Smooth muscle cell (in vitro differentiated cells): Measurements from ENCODE around the gene TIAM2. TPM values are rescaled to one million over a fixed set of nuclear protein-coding genes. Genes with fewer than 3 reads are reported as not detected.

Source experiments
- DNase-seq: peaks from one replicate; lab custom pipeline; 2025; ENCODE audit not compliant: unreplicated experiment; lab: John Stamatoyannopoulos, UW
- H2AFZ ChIP-seq: fragments of 200-600 bp; sonication (generic); 2 replicates; pipeline ENCODE4 v1.6.0; 2016; ENCODE audit warnings: antibody characterized with exemption, low read depth, mild to moderate bottlenecking
- H3F3A ChIP-seq: fragments of 200-600 bp; sonication (generic); 2 replicates; pipeline ENCODE4 v1.6.0; 2017; ENCODE audit warnings: antibody characterized with exemption, low read depth
- H3K27ac ChIP-seq: fragments of 200-600 bp; sonication (generic); 2 replicates; pipeline ENCODE4 v1.5.1; 2016; ENCODE audit warnings: low read depth, mild to moderate bottlenecking
- H3K27me3 ChIP-seq: fragments of 200-600 bp; sonication (generic); 2 replicates; pipeline ENCODE4 v1.6.1; 2016; ENCODE audit warnings: low read depth, mild to moderate bottlenecking
- H3K36me3 ChIP-seq: fragments of 200-600 bp; sonication (generic); 2 replicates; pipeline ENCODE4 v1.5.1; 2016; ENCODE audit warnings: low read depth
- H3K4me1 ChIP-seq: fragments of 200-600 bp; sonication (generic); 2 replicates; pipeline ENCODE4 v1.5.1; 2016; ENCODE audit warnings: low read depth
- H3K4me2 ChIP-seq: fragments of 200-600 bp; sonication (generic); 2 replicates; pipeline ENCODE4 v1.6.0; 2016; ENCODE audit warnings: mild to moderate bottlenecking
- H3K4me3 ChIP-seq: fragments of 200-600 bp; sonication (generic); 2 replicates; pipeline ENCODE4 v1.5.1; 2016; ENCODE audit warnings: mild to moderate bottlenecking
- H3K79me2 ChIP-seq: fragments of 200-600 bp; sonication (generic); 2 replicates; pipeline ENCODE4 v1.6.0; 2016; ENCODE audit warnings: low read depth, mild to moderate bottlenecking
- H3K9ac ChIP-seq: fragments of 200-600 bp; sonication (generic); 2 replicates; pipeline ENCODE4 v1.6.0; 2016; ENCODE audit warnings: low read depth
- H3K9me3 ChIP-seq: fragments of 200-600 bp; sonication (generic); replicated peaks from 2 replicates; pipeline ENCODE4 v1.5.1; 2016; ENCODE audit warnings: low read depth
- H4K20me1 ChIP-seq: fragments of 200-600 bp; sonication (generic); 2 replicates; pipeline ENCODE4 v1.6.0; 2016; ENCODE audit warnings: low read depth
- CTCF ChIP-seq: fragments of 200-600 bp; sonication (generic); IDR thresholded peaks from 2 replicates; pipeline ENCODE4 v1.5.1; 2017; ENCODE audit warnings: borderline replicate concordance, mild to moderate bottlenecking, antibody characterized with exemption; ENCODE audit not compliant: insufficient read depth, poor library complexity, severe bottlenecking
- WGBS: methylation state at CpG from one replicate; pipeline ENCODE4 v1.1.7; 2016; ENCODE audit warnings: low lambda C conversion rate; 5-methylcytosine and 5-hydroxymethylcytosine counted together
- polyA plus RNA-seq: library from polyadenylated mRNA; unstranded; fragments of >200 nt; fragmentation: Nextera tagmentation; extraction: Ambion mirVana; gene quantifications from 2 replicates; pipeline ENCODE4 v1.2.1, GENCODE V29; 2016
- total RNA-seq: library from RNA; depleted of rRNA; stranded (reverse); fragments of >200 nt; gene quantifications from 2 replicates; pipeline ENCODE4 v1.2.3, GENCODE V29; 2014

Gene TIAM2
- total and polyA plus RNA-seq, 2 experiments from 2014 or later = 13.1 to 24.9 TPM

- DNase-seq = no peak
- Histone ChIP-seq H3K4me1 (peaks cover 11% of the 10 kb centered on the region), H2AFZ (no peak overlapping the region), H4K20me1 (no peaks in the 10 kb centered on the region), H3K27me3 (no peaks in the 10 kb centered on the region), H3K9me3 (no peaks in the 10 kb centered on the region), H3K79me2 (no peaks in the 10 kb centered on the region), H3K4me3 (no peak overlapping the region), H3K9ac (no peak overlapping the region), H3K36me3 (peaks cover 7% of the 10 kb centered on the region), H3F3A (no peaks in the 10 kb centered on the region), H3K4me2 (no peak overlapping the region), H3K27ac (no peak overlapping the region)
- WGBS = 93% methylated on average over 3 of the region's 3 CpGs
- TF ChIP-seq CTCF = no peak
Measured at GRCh38 chr6:155259204-155259603, 264.1 kb downstream of the TIAM2 start.

- H3K9me3 ChIP-seq = no peaks in the 10 kb centered on the region
- no peak overlapping the region for H3K9ac ChIP-seq
- no peak for TF ChIP-seq CTCF
- H3F3A ChIP-seq = no peaks in the 10 kb centered on the region
- H2AFZ ChIP-seq = no peak overlapping the region
- peaks cover 6% of the 10 kb centered on the region for H3K36me3 ChIP-seq
- no peaks in the 10 kb centered on the region for H3K27me3 ChIP-seq
- WGBS = 96% methylated on average over 5 of the region's 5 CpGs
- H3K79me2 ChIP-seq = no peaks in the 10 kb centered on the region
- no peak overlapping the region for H3K4me2 ChIP-seq
- no peak for DNase-seq
- no peaks in the 10 kb centered on the region for H4K20me1 ChIP-seq
- peaks cover 11% of the 10 kb centered on the region for H3K4me1 ChIP-seq
- H3K4me3 ChIP-seq = no peak overlapping the region
- H3K27ac ChIP-seq = no peak overlapping the region
Measured at GRCh38 chr6:155259897-155260296, 264.8 kb downstream of the TIAM2 start.

- no peak overlapping the region for H3K4me2 ChIP-seq
- WGBS = 55% methylated on average over 3 of the region's 3 CpGs
- H3K9me3 ChIP-seq = no peaks in the 10 kb centered on the region
- H3K27ac ChIP-seq = no peak overlapping the region
- H3K36me3 ChIP-seq = no peaks in the 10 kb centered on the region
- no peak overlapping the region for H3K9ac ChIP-seq
- H4K20me1 ChIP-seq = no peaks in the 10 kb centered on the region
- H3K27me3 ChIP-seq = no peaks in the 10 kb centered on the region
- H3K79me2 ChIP-seq = no peaks in the 10 kb centered on the region
- no peak overlapping the region for H2AFZ ChIP-seq
- H3K4me1 ChIP-seq = peaks cover 11% of the 10 kb centered on the region
- no peak for DNase-seq
- H3F3A ChIP-seq = no peaks in the 10 kb centered on the region
- no peak overlapping the region for H3K4me3 ChIP-seq
- no peak for TF ChIP-seq CTCF
Measured at GRCh38 chr6:155260686-155261085, 265.6 kb downstream of the TIAM2 start.

GRCh38 chr6:155261111-155261900 lies 266.2 kb downstream of the TIAM2 start:
- no peaks in the 10 kb centered on the region for H3K36me3 ChIP-seq
- H3K4me3 ChIP-seq = no peak overlapping the region
- H3F3A ChIP-seq = no peaks in the 10 kb centered on the region
- H3K27me3 ChIP-seq = no peaks in the 10 kb centered on the region
- DNase-seq = no peak
- TF ChIP-seq CTCF = no peak
- WGBS = 84% methylated on average over 11 of the region's 11 CpGs
- H3K4me1 ChIP-seq = peaks cover 11% of the 10 kb centered on the region
- no peaks in the 10 kb centered on the region for H3K79me2 ChIP-seq
- no peaks in the 10 kb centered on the region for H4K20me1 ChIP-seq
- H3K4me2 ChIP-seq = no peak overlapping the region
- H3K9me3 ChIP-seq = no peaks in the 10 kb centered on the region
- no peak overlapping the region for H2AFZ ChIP-seq
- H3K27ac ChIP-seq = no peak overlapping the region
- H3K9ac ChIP-seq = no peak overlapping the region
